ENCODE measurements around the gene PHKG2.

The PHKG2 gene

GRCh38 chr16:30758988-30759491 lies 10.8 kb downstream of the PHKG2 start:
- DNase-seq = peak; percentile 46

GRCh38 chr16:30760001-30760559 lies 11.9 kb downstream of the PHKG2 start:
- no peak for DNase-seq

GRCh38 chr16:30760577-30761426 lies 12.6 kb downstream of the PHKG2 start:
- no peak for DNase-seq

GRCh38 chr16:30761427-30761927 lies 13.3 kb downstream of the PHKG2 start:
- DNase-seq = peak; percentile 64

GRCh38 chr16:30761928-30762902 lies 14.0 kb downstream of the PHKG2 start, which contains the start of the genes CFAP119 and RNF40:
CFAP119 (minus strand) TSS chr16:30762062; CDS start chr16:30761748, 314 bp downstream.
RNF40 (plus strand) TSS chr16:30762322; CDS start chr16:30762546, 224 bp downstream.
- peak; percentile 98 for DNase-seq

GRCh38 chr16:30762991-30763725 lies 14.9 kb downstream of the PHKG2 start:
- no peak for DNase-seq

GRCh38 chr16:30764086-30764485 lies 15.9 kb downstream of the PHKG2 start:
- no peak for DNase-seq

GRCh38 chr16:30764816-30765465 lies 16.7 kb downstream of the PHKG2 start:
- DNase-seq = no peak

- no peak for DNase-seq
Observed at GRCh38 chr16:30766206-30766932, 18.1 kb downstream of the PHKG2 start.

GRCh38 chr16:30766933-30767284 lies 18.7 kb downstream of the PHKG2 start:
- no peak for DNase-seq

GRCh38 chr16:30767767-30768465 lies 19.7 kb downstream of the PHKG2 start:
- DNase-seq = no peak

GRCh38 chr16:30768583-30769181 lies 20.5 kb downstream of the PHKG2 start:
- no peak for DNase-seq

GRCh38 chr16:30769379-30770089 lies 21.3 kb downstream of the PHKG2 start:
- no peak for DNase-seq

- no peak for DNase-seq
Observed at GRCh38 chr16:30771726-30772125, 23.5 kb downstream of the PHKG2 start.

- no peak for DNase-seq
Observed at GRCh38 chr16:30773826-30774225, 25.6 kb downstream of the PHKG2 start.

GRCh38 chr16:30774367-30775130 lies 26.3 kb downstream of the PHKG2 start:
- no peak for DNase-seq

GRCh38 chr16:30775131-30775391 lies 26.8 kb downstream of the PHKG2 start:
- DNase-seq = no peak

- peak; percentile 31 for DNase-seq
Observed at GRCh38 chr16:30775392-30776188, 27.4 kb downstream of the PHKG2 start.
